K562 (cell line): Measurements from ENCODE around the gene ST6GALNAC1. TPM values are rescaled to one million over a fixed set of nuclear protein-coding genes. Genes with fewer than 3 reads are reported as not detected.

Experiments used
- ATAC-seq: fragments of 200-7000 bp; cut with Tn5 transposase; 3 replicates; pipeline ENCODE4 v1.9.1; 2020; ENCODE audit warnings: moderate library complexity
- BruUV-seq: library from RNA; stranded (reverse); fragments of 400-500 nt; replicated peaks from 2 replicates; lab custom pipeline; 2021; lab: Mats Ljungman, UMichigan
- CTCF ChIA-PET: fragments of 300-600 bp; formaldehyde crosslinking; extraction: SDS; loops from one replicate; lab custom pipeline; 2021; ENCODE audit warnings: low intra/inter-chr PET ratio; lab: Yijun Ruan, JAX
- POLR2A ChIA-PET: fragments of 300-600, 350-650 bp; sonication (Branson Sonifier 250); formaldehyde crosslinking; extraction: SDS; loops from one replicate; lab custom pipeline; 2021; ENCODE audit warnings: antibody characterized with exemption, inconsistent platforms; lab: Yijun Ruan, JAX
- DNase-seq, 4 experiments: peaks; one replicate each; pipeline versions ENCODE4 v3.0.0 to v3.0.0-alpha.2; 2011 to 2018; ENCODE audit warnings: low spot score in 3 of 4, mixed read lengths in 3 of 4; ENCODE audit errors: extremely low read depth in 1 of 4
- FAIRE-seq: peaks from 2 replicates; lab custom pipeline; 2011; peaks lifted over from hg19 to GRCh38; lab: Jason Lieb, UNC
- H2AFZ ChIP-seq: 2 replicates; pipeline ENCODE4 v1.6.0; 2011; ENCODE audit warnings: low read depth, low read length, control low read depth, inconsistent platforms
- H3K27ac ChIP-seq: fragments of 200-600 bp; 3 replicates; pipeline ENCODE4 v1.8.0; 2011; ENCODE audit warnings: low read depth, mild to moderate bottlenecking, control low read depth, inconsistent platforms, low read length, moderate library complexity, mixed read lengths; ENCODE audit errors: extremely low read depth
- H3K27me3 ChIP-seq, 2 experiments: fragments of 300-600 bp in 1 of 2; 2 replicates in 1 of 2; 3 replicates in 1 of 2; pipeline versions ENCODE4 v1.6.0 to v1.8.0; 2011; ENCODE audit warnings: inconsistent platforms in 2 of 2, low read length in 2 of 2, mild to moderate bottlenecking in 1 of 2, mixed read lengths in 1 of 2, moderate library complexity in 1 of 2; ENCODE audit not compliant: control insufficient read depth in 2 of 2, insufficient read depth in 2 of 2
- H3K36me3 ChIP-seq: fragments of 300-600 bp; 3 replicates; pipeline ENCODE4 v1.8.0; 2011; ENCODE audit warnings: mild to moderate bottlenecking, low read length, inconsistent platforms; ENCODE audit not compliant: control insufficient read depth, insufficient read depth
- H3K4me1 ChIP-seq, 2 experiments: fragments of 200-600 bp in 1 of 2; replicated peaks in 1 of 2; 2 replicates in 1 of 2; 3 replicates in 1 of 2; pipeline versions ENCODE4 v1.5.1 to v1.8.0; 2011; ENCODE audit warnings: inconsistent platforms in 2 of 2, low read length in 2 of 2, mild to moderate bottlenecking in 1 of 2, mixed read lengths in 1 of 2, moderate library complexity in 1 of 2; ENCODE audit not compliant: control insufficient read depth in 2 of 2, insufficient read depth in 2 of 2
- H3K4me2 ChIP-seq: 2 replicates; pipeline ENCODE4 v1.6.1; 2011; ENCODE audit warnings: low read length, control low read depth, inconsistent platforms, mixed read lengths; ENCODE audit not compliant: insufficient read depth
- H3K4me3 ChIP-seq: fragments of 200-600 bp; sonication (generic), shearing (Covaris generic); 2 replicates; pipeline ENCODE4 v1.5.1; 2016; ENCODE audit warnings: control low read depth, inconsistent platforms
- H3K79me2 ChIP-seq: fragments of 200-600 bp; 3 replicates; pipeline ENCODE4 v1.8.0; 2011; ENCODE audit warnings: low read length, inconsistent platforms; ENCODE audit not compliant: control insufficient read depth, insufficient read depth
- H3K9ac ChIP-seq, 2 experiments: 2 replicates each; pipeline versions ENCODE4 v1.6.0 to v1.6.1; 2011; ENCODE audit warnings: low read depth in 2 of 2, low read length in 2 of 2, control low read depth in 1 of 2, inconsistent platforms in 1 of 2, mild to moderate bottlenecking in 1 of 2, mixed read lengths in 1 of 2; ENCODE audit not compliant: insufficient read depth in 1 of 2
- H3K9me1 ChIP-seq: one replicate; pipeline ENCODE4 v1.6.0; 2011; ENCODE audit warnings: inconsistent platforms, mild to moderate bottlenecking, low read length, moderate library complexity; ENCODE audit not compliant: control insufficient read depth, insufficient read depth
- H3K9me3 ChIP-seq: replicated peaks from 2 replicates; pipeline ENCODE4 v1.5.1; 2011; ENCODE audit warnings: low read depth, low read length, inconsistent platforms; ENCODE audit not compliant: control insufficient read depth, insufficient read depth
- H4K20me1 ChIP-seq: replicated peaks from 2 replicates; pipeline ENCODE4 v1.6.1; 2011; ENCODE audit warnings: low read length, inconsistent platforms, mixed read lengths; ENCODE audit not compliant: control insufficient read depth, insufficient read depth
- CBFA2T3 ChIP-seq: fragments of 450-650 bp; IDR thresholded peaks from 2 replicates; pipeline ENCODE4 v1.6.1; 2017
- FOXJ2 ChIP-seq: fragments of 200-800 bp; sonication (Bioruptor generic); IDR thresholded peaks from 2 replicates; pipeline ENCODE4 v1.6.1; 2016; ENCODE audit warnings: missing genetic modification characterization, missing compliant biosample characterization
- HCFC1 ChIP-seq: IDR thresholded peaks from 2 replicates; pipeline ENCODE4 v1.6.1; 2012; ENCODE audit warnings: low read depth, low read length, improper control_type of control experiment
- TAF9B ChIP-seq: fragments of 450-650 bp; IDR thresholded peaks from 2 replicates; pipeline ENCODE4 v1.6.1; 2018; ENCODE audit warnings: mild to moderate bottlenecking; ENCODE audit not compliant: partially characterized antibody
- WGBS: fragments of 100-300 bp; shearing (Covaris generic); methylation state at CpG from one replicate; pipeline ENCODE4 v1.1.6; 2016; ENCODE audit warnings: low coverage, mixed read lengths; ENCODE audit not compliant: insufficient coverage; ENCODE audit errors: missing lambda C conversion rate; 5-methylcytosine and 5-hydroxymethylcytosine counted together
- in situ Hi-C: fragments of 300-500 bp; cut with MboI; formaldehyde crosslinking; loops from 4 replicates; pipeline ENCODE4 v1.15.0; 2018; ENCODE audit warnings: inconsistent platforms, mixed read lengths
- intact Hi-C: fragments of 100-400 bp; cut with micrococcal nuclease; formaldehyde crosslinking; loops from 2 replicates; pipeline ENCODE4 v1.14.2; 2022
- polyA plus RNA-seq, 8 experiments: library from polyadenylated mRNA; depleted of rRNA in 4 of 8; stranded (reverse) in 5 of 8; unstranded in 3 of 8; fragments of >200 nt; fragmentation: Nextera tagmentation in 2 of 8; fragmentation: Illumina TruSeq in 1 of 8; extraction: Ambion mirVana in 2 of 8; extraction: Trizol in 1 of 8; gene quantifications; 2 replicates each; pipeline versions ENCODE4 v1.2.1 to v1.2.3, GENCODE V29; 2011 to 2014; ENCODE audit warnings: inconsistent platforms in 1 of 8, missing spikeins in 1 of 8
- total RNA-seq, 7 experiments: library from RNA; depleted of rRNA in 6 of 7; stranded (reverse); fragments of >200 nt in 6 of 7; fragmentation: Illumina TruSeq in 2 of 7; extraction: Trizol in 2 of 7; gene quantifications; 2 replicates each; pipeline versions ENCODE4 v1.2.1 to v1.2.3, GENCODE V29; 2011 to 2021; ENCODE audit warnings: low replicate concordance in 1 of 7
- TF ChIP-seq, protein P1 (sequence below): fragments of 250-450 bp; sonication (Bioruptor Pico); IDR thresholded peaks from 2 replicates; pipeline ENCODE4 v1.6.1; 2021; ENCODE audit warnings: mild to moderate bottlenecking
- TF ChIP-seq, protein P2 (sequence below): fragments of 450-650 bp; IDR thresholded peaks from 2 replicates; pipeline ENCODE4 v1.6.1; 2016; ENCODE audit warnings: mild to moderate bottlenecking, moderate library complexity
- TF ChIP-seq, protein P3 (sequence below): fragments of 450-650 bp; IDR thresholded peaks from 2 replicates; pipeline ENCODE4 v1.6.1; 2018; ENCODE audit not compliant: partially characterized antibody

Gene ST6GALNAC1
- total and polyA plus RNA-seq, 9 of the 15 experiments (the other 6 are each of a cell fraction or from before 2014, with no cell fraction given): 20.6 to 68.4 (median 50.5) TPM

DNA sequence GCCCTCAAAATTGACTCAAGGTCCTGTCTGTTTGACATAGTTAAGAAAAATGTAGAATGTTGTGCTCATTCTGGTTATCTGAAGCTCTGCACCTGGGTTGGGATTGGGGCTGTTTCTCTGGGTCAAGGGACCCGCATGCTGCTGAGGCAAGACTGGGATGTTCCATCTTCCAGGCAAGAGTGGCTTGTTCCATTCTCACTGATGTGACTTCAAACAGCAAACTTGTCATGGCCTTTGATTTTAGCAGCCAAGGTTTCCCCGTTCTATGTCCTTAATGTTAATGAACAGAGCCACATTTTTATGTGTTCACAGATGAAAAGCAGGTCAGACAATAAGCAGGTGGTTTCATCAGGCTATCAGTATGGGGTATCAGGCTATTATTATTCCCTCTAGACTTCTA is 25.7 kb downstream of the ST6GALNAC1 start:
- BruUV-seq: no TSS peak
- H2AFZ ChIP-seq: no peak overlapping the region
- DNase-seq (no peak), ATAC-seq (no peak), FAIRE-seq (peak; percentile 58)
- H3K4me1 ChIP-seq: peaks cover 0 to 3% of the 10 kb centered on the region in 2 experiments; a peak in 3 of 5 replicates
- no peak overlapping the region for H3K27ac ChIP-seq
- peaks cover 6% of the 10 kb centered on the region for H3K9me3 ChIP-seq
- no peak overlapping the region for H3K9ac ChIP-seq
- H3K4me2 ChIP-seq: no peak overlapping the region
- no peaks in the 10 kb centered on the region for H3K79me2 ChIP-seq
- in situ Hi-C loops (no loop called here), intact Hi-C loops (no loop called here)
- CTCF ChIA-PET: no interaction called here
- H3K4me3 ChIP-seq: no peak overlapping the region
- POLR2A ChIA-PET: interaction anchor here (1.3 kb wide), 1 partner anchor 15 kb away, joined by 3 read pairs; no protein-coding TSS in a partner anchor
- no peaks in the 10 kb centered on the region for H4K20me1 ChIP-seq
- H3K36me3 ChIP-seq: no peaks in the 10 kb centered on the region
- no peaks in the 10 kb centered on the region for H3K9me1 ChIP-seq
- no peaks in the 10 kb centered on the region for H3K27me3 ChIP-seq
- 54% methylated on average over 2 of the region's 2 CpGs for WGBS
- TF ChIP-seq HCFC1 (no peak), TAF9B (no peak), FOXJ2 (tag) (no peak), CBFA2T3 (0 out of 2 replicates have a peak, but pooled peaks have one; percentile 11)
- TF ChIP-seq, protein P1, sequence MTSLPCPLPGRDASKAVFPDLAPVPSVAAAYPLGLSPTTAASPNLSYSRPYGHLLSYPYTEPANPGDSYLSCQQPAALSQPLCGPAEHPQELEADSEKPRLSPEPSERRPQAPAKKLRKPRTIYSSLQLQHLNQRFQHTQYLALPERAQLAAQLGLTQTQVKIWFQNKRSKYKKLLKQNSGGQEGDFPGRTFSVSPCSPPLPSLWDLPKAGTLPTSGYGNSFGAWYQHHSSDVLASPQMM (CRISPR knock-in tag): no peak
- TF ChIP-seq, protein P2, sequence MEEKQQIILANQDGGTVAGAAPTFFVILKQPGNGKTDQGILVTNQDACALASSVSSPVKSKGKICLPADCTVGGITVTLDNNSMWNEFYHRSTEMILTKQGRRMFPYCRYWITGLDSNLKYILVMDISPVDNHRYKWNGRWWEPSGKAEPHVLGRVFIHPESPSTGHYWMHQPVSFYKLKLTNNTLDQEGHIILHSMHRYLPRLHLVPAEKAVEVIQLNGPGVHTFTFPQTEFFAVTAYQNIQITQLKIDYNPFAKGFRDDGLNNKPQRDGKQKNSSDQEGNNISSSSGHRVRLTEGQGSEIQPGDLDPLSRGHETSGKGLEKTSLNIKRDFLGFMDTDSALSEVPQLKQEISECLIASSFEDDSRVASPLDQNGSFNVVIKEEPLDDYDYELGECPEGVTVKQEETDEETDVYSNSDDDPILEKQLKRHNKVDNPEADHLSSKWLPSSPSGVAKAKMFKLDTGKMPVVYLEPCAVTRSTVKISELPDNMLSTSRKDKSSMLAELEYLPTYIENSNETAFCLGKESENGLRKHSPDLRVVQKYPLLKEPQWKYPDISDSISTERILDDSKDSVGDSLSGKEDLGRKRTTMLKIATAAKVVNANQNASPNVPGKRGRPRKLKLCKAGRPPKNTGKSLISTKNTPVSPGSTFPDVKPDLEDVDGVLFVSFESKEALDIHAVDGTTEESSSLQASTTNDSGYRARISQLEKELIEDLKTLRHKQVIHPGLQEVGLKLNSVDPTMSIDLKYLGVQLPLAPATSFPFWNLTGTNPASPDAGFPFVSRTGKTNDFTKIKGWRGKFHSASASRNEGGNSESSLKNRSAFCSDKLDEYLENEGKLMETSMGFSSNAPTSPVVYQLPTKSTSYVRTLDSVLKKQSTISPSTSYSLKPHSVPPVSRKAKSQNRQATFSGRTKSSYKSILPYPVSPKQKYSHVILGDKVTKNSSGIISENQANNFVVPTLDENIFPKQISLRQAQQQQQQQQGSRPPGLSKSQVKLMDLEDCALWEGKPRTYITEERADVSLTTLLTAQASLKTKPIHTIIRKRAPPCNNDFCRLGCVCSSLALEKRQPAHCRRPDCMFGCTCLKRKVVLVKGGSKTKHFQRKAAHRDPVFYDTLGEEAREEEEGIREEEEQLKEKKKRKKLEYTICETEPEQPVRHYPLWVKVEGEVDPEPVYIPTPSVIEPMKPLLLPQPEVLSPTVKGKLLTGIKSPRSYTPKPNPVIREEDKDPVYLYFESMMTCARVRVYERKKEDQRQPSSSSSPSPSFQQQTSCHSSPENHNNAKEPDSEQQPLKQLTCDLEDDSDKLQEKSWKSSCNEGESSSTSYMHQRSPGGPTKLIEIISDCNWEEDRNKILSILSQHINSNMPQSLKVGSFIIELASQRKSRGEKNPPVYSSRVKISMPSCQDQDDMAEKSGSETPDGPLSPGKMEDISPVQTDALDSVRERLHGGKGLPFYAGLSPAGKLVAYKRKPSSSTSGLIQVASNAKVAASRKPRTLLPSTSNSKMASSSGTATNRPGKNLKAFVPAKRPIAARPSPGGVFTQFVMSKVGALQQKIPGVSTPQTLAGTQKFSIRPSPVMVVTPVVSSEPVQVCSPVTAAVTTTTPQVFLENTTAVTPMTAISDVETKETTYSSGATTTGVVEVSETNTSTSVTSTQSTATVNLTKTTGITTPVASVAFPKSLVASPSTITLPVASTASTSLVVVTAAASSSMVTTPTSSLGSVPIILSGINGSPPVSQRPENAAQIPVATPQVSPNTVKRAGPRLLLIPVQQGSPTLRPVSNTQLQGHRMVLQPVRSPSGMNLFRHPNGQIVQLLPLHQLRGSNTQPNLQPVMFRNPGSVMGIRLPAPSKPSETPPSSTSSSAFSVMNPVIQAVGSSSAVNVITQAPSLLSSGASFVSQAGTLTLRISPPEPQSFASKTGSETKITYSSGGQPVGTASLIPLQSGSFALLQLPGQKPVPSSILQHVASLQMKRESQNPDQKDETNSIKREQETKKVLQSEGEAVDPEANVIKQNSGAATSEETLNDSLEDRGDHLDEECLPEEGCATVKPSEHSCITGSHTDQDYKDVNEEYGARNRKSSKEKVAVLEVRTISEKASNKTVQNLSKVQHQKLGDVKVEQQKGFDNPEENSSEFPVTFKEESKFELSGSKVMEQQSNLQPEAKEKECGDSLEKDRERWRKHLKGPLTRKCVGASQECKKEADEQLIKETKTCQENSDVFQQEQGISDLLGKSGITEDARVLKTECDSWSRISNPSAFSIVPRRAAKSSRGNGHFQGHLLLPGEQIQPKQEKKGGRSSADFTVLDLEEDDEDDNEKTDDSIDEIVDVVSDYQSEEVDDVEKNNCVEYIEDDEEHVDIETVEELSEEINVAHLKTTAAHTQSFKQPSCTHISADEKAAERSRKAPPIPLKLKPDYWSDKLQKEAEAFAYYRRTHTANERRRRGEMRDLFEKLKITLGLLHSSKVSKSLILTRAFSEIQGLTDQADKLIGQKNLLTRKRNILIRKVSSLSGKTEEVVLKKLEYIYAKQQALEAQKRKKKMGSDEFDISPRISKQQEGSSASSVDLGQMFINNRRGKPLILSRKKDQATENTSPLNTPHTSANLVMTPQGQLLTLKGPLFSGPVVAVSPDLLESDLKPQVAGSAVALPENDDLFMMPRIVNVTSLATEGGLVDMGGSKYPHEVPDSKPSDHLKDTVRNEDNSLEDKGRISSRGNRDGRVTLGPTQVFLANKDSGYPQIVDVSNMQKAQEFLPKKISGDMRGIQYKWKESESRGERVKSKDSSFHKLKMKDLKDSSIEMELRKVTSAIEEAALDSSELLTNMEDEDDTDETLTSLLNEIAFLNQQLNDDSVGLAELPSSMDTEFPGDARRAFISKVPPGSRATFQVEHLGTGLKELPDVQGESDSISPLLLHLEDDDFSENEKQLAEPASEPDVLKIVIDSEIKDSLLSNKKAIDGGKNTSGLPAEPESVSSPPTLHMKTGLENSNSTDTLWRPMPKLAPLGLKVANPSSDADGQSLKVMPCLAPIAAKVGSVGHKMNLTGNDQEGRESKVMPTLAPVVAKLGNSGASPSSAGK: 0 out of 2 replicates have a peak, but pooled peaks have one; percentile 21
- TF ChIP-seq, protein P3, sequence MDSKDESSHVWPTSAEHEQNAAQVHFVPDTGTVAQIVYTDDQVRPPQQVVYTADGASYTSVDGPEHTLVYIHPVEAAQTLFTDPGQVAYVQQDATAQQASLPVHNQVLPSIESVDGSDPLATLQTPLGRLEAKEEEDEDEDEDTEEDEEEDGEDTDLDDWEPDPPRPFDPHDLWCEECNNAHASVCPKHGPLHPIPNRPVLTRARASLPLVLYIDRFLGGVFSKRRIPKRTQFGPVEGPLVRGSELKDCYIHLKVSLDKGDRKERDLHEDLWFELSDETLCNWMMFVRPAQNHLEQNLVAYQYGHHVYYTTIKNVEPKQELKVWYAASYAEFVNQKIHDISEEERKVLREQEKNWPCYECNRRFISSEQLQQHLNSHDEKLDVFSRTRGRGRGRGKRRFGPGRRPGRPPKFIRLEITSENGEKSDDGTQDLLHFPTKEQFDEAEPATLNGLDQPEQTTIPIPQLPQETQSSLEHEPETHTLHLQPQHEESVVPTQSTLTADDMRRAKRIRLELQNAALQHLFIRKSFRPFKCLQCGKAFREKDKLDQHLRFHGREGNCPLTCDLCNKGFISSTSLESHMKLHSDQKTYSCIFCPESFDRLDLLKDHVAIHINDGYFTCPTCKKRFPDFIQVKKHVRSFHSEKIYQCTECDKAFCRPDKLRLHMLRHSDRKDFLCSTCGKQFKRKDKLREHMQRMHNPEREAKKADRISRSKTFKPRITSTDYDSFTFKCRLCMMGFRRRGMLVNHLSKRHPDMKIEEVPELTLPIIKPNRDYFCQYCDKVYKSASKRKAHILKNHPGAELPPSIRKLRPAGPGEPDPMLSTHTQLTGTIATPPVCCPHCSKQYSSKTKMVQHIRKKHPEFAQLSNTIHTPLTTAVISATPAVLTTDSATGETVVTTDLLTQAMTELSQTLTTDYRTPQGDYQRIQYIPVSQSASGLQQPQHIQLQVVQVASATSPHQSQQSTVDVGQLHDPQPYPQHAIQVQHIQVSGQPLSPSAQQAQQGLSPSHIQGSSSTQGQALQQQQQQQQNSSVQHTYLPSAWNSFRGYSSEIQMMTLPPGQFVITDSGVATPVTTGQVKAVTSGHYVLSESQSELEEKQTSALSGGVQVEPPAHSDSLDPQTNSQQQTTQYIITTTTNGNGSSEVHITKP: peak; percentile 51
